ENCODE measurements around the gene ZNF37A.
"Not testable (repeated sequence)": the region's sequence is repeated elsewhere in the genome, so short reads cannot be mapped to it uniquely, and the experiment has no call there.

The ZNF37A gene

DNA sequence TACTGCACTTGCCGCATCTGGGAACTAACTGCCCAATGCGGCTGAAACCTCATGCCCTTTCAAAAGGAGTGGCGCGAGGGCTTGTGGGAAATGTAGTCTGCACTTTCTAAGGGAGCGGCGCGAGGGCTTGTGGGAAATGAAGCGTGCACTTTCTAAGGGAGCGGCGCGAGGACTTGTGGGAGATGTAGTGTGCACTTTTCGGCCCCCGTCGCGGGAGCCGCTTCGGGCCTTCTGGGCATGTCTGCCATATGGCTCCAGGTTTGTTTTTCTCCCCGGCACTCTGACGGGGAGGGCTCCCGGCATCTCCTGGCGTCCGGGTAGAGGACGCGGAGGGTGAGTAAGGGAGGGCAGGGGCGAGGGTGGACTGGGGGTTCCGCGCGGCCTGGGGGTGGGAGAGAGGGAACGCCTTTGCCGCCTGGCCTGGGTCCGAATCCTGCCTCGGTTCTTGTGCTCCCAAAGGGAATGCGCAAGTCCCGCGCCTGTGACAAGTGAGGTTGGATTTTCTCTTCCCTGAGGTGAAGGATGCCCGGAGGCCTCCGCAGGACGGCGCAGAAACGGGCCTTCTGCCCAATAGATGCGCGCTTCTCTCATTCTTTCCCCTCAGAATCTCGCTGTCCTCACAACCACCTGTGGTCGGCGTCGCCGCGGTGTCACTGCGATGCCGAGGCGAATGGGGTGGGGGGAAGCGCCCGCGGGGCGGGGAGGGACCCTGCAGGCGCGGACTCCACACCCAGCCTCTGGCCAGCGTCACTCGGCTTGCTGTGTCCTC, at the start of gene ZNF37A:
ZNF37A (plus strand) TSS at position 180 of the 769 bp plus-strand sequence. CDS start 2,281 bp downstream, outside the sequence.
- H3K9ac ChIP-seq (ENCODE audit: low read depth, low read length), result no peak within 1 kb of the TSS
- no peaks in the 10 kb centered on the region for H3K27me3 ChIP-seq (ENCODE audit: control insufficient read depth, insufficient read depth, low read length)
- H3K27ac ChIP-seq (ENCODE audit: low read depth, low read length), result no peak within 1 kb of the TSS

DNA sequence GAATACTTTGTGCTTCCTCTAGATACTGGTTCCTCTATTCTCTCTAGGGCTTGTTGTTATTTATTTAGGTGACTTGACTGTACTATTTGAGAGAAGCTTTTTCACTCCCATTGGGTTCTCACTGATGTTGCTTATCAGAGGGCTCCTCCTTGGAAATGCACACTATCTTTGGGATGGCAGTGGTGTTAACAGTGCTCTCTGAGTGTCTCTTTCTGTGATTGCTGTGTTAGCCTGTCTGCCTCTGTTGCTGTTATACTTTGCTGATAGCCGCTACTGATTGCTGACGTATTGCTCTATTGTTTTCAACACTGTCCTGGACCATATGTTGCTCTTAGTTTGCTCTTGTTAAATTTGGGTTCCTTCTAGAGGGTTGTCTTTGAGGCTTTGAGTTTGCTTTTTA, 49.0 kb upstream of the ZNF37A start:
- H3K4me3 ChIP-seq (ENCODE audit: low read depth, low read length), result no peak overlapping the region
- peaks cover 48% of the 10 kb centered on the region for H3K9me3 ChIP-seq (ENCODE audit: control insufficient read depth, insufficient read depth, low read length)
- H3K4me1 ChIP-seq (ENCODE audit: control insufficient read depth, insufficient read depth, low read length), result no peaks in the 10 kb centered on the region
- H3K36me3 ChIP-seq (ENCODE audit: control insufficient read depth, insufficient read depth, low read length), result peaks cover 18% of the 10 kb centered on the region
- H3K27ac ChIP-seq (ENCODE audit: low read depth, low read length), result no peak overlapping the region
- no peaks in the 10 kb centered on the region for H3K27me3 ChIP-seq (ENCODE audit: control insufficient read depth, insufficient read depth, low read length)
- no peak overlapping the region for H3K9ac ChIP-seq (ENCODE audit: low read depth, low read length)

More for the DNA sequence above, at the start of gene ZNF37A:
- H3K4me1 ChIP-seq (ENCODE audit: control insufficient read depth, insufficient read depth, low read length), result no peaks in the 10 kb centered on the region
- peaks cover 65% of the 10 kb centered on the region for H3K9me3 ChIP-seq (ENCODE audit: control insufficient read depth, insufficient read depth, low read length)
- H3K4me3 ChIP-seq (ENCODE audit: low read depth, low read length), result peak within 1 kb of the TSS; percentile 61
- no peaks in the 10 kb centered on the region for H3K36me3 ChIP-seq (ENCODE audit: control insufficient read depth, insufficient read depth, low read length)

DNA sequence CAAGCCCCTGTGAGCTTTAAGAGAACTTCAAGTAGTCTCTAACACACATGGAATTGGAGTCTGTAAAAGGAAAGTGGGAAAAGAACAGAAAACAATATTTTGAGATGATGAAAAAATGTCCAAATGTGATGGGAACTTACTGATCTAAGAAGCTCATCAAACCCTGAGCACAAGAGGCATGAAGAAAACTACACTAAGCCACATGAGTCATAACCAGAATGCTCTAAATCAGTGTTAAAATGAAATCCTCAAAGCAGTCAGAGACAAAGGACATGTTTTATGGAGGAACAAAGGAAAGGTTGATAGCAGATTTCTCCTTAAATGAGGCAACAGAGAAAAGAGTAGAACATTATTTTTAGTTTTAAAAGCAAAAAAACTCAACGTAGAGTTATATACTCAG, 46.5 kb upstream of the ZNF37A start:
- peaks cover 66% of the 10 kb centered on the region for H3K9me3 ChIP-seq (ENCODE audit: control insufficient read depth, insufficient read depth, low read length)
- H3K36me3 ChIP-seq (ENCODE audit: control insufficient read depth, insufficient read depth, low read length), result peaks cover 17% of the 10 kb centered on the region
- H3K4me1 ChIP-seq (ENCODE audit: control insufficient read depth, insufficient read depth, low read length), result no peaks in the 10 kb centered on the region
- H3K9ac ChIP-seq (ENCODE audit: low read depth, low read length), result no peak overlapping the region
- no peaks in the 10 kb centered on the region for H3K27me3 ChIP-seq (ENCODE audit: control insufficient read depth, insufficient read depth, low read length)
- no peak overlapping the region for H3K27ac ChIP-seq (ENCODE audit: low read depth, low read length)
- H3K4me3 ChIP-seq (ENCODE audit: low read depth, low read length), result no peak overlapping the region

DNA sequence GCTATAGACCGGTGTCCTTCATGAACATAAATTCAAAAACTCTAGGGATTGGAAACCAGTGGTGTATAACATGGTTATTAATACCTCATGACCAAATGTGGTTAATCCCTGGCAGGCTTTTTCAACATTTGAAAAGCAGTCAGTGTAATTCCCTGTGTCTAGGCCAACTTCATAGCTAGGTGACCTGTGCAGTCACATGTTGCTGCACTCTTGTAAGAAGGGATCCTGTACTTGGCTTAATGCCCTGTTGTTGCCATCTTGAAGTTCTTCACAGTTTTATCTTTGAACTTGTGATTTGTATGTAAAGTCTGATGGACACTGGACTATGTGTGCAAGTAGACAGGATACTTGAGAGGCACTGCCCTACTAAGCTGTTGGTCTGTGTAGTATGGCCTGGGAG, 43.9 kb upstream of the ZNF37A start:
- Histone ChIP-seq H3K27me3 (ENCODE audit: control insufficient read depth, insufficient read depth, low read length) (no peaks in the 10 kb centered on the region), H3K4me3 (ENCODE audit: low read depth, low read length) (no peak overlapping the region), H3K27ac (ENCODE audit: low read depth, low read length) (no peak overlapping the region), H3K9me3 (ENCODE audit: control insufficient read depth, insufficient read depth, low read length) (peaks cover 78% of the 10 kb centered on the region), H3K36me3 (ENCODE audit: control insufficient read depth, insufficient read depth, low read length) (peaks cover 25% of the 10 kb centered on the region), H3K4me1 (ENCODE audit: control insufficient read depth, insufficient read depth, low read length) (no peaks in the 10 kb centered on the region), H3K9ac (ENCODE audit: low read depth, low read length) (no peak overlapping the region)

DNA sequence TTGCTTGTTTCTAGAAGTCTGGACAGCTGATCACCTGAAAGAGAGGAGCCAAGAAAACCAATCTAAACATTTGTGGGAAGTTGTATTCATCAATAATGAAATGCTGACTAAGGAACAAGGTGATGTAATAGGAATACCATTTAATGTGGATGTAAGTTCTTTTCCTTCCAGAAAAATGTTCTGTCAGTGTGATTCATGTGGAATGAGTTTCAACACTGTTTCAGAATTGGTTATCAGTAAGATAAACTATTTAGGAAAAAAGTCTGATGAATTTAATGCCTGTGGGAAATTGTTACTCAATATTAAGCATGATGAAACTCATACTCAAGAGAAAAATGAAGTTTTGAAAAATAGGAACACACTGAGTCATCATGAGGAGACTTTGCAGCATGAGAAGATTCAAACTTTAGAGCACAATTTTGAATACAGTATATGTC, 39.8 kb upstream of the ZNF37A start:
- Histone ChIP-seq H3K27me3 (ENCODE audit: control insufficient read depth, insufficient read depth, low read length) (no peaks in the 10 kb centered on the region), H3K27ac (ENCODE audit: low read depth, low read length) (no peak overlapping the region), H3K9me3 (ENCODE audit: control insufficient read depth, insufficient read depth, low read length) (peaks cover 91% of the 10 kb centered on the region), H3K36me3 (ENCODE audit: control insufficient read depth, insufficient read depth, low read length) (peaks cover 44% of the 10 kb centered on the region), H3K9ac (ENCODE audit: low read depth, low read length) (no peak overlapping the region), H3K4me1 (ENCODE audit: control insufficient read depth, insufficient read depth, low read length) (no peaks in the 10 kb centered on the region), H3K4me3 (ENCODE audit: low read depth, low read length) (no peak overlapping the region; the same call in 1 of the 2 replicates)

DNA sequence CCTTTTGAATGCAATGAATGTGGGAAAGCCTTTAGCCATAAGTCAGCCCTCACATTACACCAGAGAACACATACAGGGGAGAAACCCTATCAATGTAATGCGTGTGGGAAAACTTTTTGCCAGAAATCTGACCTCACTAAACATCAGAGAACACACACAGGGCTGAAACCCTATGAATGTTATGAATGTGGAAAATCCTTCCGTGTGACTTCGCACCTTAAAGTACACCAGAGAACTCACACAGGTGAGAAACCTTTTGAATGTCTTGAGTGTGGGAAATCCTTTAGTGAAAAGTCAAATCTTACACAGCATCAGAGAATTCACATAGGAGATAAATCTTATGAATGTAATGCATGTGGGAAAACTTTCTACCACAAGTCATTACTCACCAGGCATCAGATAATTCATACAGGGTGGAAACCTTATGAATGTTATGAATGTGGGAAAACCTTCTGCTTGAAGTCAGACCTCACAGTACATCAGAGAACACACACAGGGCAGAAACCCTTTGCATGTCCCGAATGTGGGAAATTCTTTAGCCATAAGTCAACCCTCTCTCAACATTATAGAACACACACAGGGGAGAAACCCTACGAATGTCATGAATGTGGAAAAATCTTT, 38.8 kb upstream of the ZNF37A start:
- peaks cover 44% of the 10 kb centered on the region for H3K36me3 ChIP-seq (ENCODE audit: control insufficient read depth, insufficient read depth, low read length)
- not testable (repeated sequence) for H3K27me3 ChIP-seq (ENCODE audit: control insufficient read depth, insufficient read depth, low read length); H3K9ac ChIP-seq (ENCODE audit: low read depth, low read length); H3K4me3 ChIP-seq (ENCODE audit: low read depth, low read length); H3K27ac ChIP-seq (ENCODE audit: low read depth, low read length); H3K4me1 ChIP-seq (ENCODE audit: control insufficient read depth, insufficient read depth, low read length)
- H3K9me3 ChIP-seq (ENCODE audit: control insufficient read depth, insufficient read depth, low read length), result peaks cover 89% of the 10 kb centered on the region

DNA sequence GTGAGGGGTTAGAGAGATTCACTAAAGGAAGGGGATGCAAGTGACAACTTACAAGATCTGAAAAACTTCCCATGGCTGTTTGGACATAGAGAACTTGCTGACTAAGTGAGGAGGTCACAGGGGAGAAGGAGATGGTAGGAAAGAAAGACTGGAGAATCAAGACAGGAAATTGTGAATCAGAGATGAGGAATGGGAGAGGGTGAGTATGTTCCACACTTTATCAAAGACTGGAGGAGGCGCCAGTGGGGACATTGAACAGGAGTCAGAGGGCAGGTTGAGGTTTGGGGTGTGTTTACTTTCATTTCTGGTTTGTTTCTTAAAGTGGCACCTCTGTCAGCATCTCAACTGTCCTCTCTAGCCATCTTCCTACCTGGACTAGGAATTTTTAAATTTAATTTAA, 24.5 kb upstream of the ZNF37A start:
- not testable (repeated sequence) for H3K27ac ChIP-seq (ENCODE audit: low read depth, low read length); H3K4me1 ChIP-seq (ENCODE audit: control insufficient read depth, insufficient read depth, low read length); H3K9ac ChIP-seq (ENCODE audit: low read depth, low read length); H3K36me3 ChIP-seq (ENCODE audit: control insufficient read depth, insufficient read depth, low read length); H3K4me3 ChIP-seq (ENCODE audit: low read depth, low read length); H3K27me3 ChIP-seq (ENCODE audit: control insufficient read depth, insufficient read depth, low read length)
- H3K9me3 ChIP-seq (ENCODE audit: control insufficient read depth, insufficient read depth, low read length), result peaks cover 82% of the 10 kb centered on the region

DNA sequence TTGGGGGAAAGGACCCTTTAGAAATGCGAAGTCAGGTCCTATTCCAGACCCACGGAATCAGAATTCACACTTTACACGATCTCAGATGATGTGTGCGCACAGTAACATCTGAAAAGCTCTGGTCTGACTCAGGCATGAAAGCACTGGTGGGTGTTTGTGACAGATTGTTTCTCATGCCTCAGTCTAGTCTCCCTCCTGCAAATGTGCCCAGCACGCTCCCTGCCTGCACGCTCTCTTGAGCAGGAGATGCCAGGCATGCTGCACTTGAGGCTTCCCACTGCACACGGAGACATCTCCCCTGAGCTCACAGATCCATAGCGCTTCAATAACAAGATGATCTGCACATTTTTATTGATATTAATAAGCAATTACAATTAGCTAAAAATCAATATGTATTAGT, 23.6 kb upstream of the ZNF37A start:
- Histone ChIP-seq H3K27me3 (ENCODE audit: control insufficient read depth, insufficient read depth, low read length) (no peaks in the 10 kb centered on the region), H3K4me1 (ENCODE audit: control insufficient read depth, insufficient read depth, low read length) (no peaks in the 10 kb centered on the region), H3K27ac (ENCODE audit: low read depth, low read length) (no peak overlapping the region), H3K4me3 (ENCODE audit: low read depth, low read length) (no peak overlapping the region; the same call in 1 of the 2 replicates), H3K36me3 (ENCODE audit: control insufficient read depth, insufficient read depth, low read length) (no peaks in the 10 kb centered on the region), H3K9me3 (ENCODE audit: control insufficient read depth, insufficient read depth, low read length) (peaks cover 83% of the 10 kb centered on the region), H3K9ac (ENCODE audit: low read depth, low read length) (no peak overlapping the region)

DNA sequence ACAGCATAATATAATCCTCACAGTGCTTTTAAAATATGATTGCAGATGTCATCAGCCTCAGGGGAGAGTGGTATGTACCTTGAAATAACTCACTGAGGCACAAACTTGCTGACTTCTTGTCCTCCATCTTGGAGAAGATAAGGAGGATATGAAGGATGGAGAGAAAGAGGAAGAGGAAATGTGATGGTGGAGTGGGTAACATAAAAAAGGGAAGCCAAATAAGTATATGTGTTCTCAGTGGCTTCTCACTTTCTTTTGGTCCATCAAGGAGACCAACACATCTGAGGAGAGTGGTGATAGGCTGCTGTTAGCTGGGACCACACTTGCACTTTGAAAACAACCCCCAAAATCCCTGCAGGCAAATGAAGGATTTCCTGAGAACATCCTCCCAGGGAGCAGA, 21.6 kb upstream of the ZNF37A start:
- H3K9ac ChIP-seq (ENCODE audit: low read depth, low read length), result no peak overlapping the region
- no peaks in the 10 kb centered on the region for H3K4me1 ChIP-seq (ENCODE audit: control insufficient read depth, insufficient read depth, low read length)
- H3K27ac ChIP-seq (ENCODE audit: low read depth, low read length), result no peak overlapping the region
- H3K9me3 ChIP-seq (ENCODE audit: control insufficient read depth, insufficient read depth, low read length), result peaks cover 85% of the 10 kb centered on the region
- H3K27me3 ChIP-seq (ENCODE audit: control insufficient read depth, insufficient read depth, low read length), result no peaks in the 10 kb centered on the region
- H3K36me3 ChIP-seq (ENCODE audit: control insufficient read depth, insufficient read depth, low read length), result no peaks in the 10 kb centered on the region
- H3K4me3 ChIP-seq (ENCODE audit: low read depth, low read length), result no peak overlapping the region

DNA sequence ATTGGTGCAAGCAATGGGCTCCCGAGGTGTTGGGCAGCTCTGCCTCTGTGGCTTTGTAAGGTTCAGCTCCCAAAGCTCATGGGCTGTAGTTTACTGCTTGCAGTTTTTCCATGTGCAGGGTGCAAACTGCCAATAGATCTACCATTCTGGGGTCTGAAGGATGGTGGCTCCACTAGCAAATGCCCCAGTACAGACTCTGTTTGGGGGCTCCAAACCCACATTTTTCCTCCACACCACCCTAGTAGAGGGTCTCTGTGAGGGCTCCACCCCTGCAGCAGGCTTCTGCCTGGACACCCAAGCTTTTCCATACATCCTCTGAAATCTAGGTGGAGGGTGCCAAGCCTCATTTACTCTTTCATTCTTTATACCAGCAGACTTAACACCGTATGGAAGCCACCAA, 17.4 kb upstream of the ZNF37A start:
- Histone ChIP-seq H3K4me3 (ENCODE audit: low read depth, low read length) (no peak overlapping the region), H3K9me3 (ENCODE audit: control insufficient read depth, insufficient read depth, low read length) (peaks cover 89% of the 10 kb centered on the region), H3K27me3 (ENCODE audit: control insufficient read depth, insufficient read depth, low read length) (no peaks in the 10 kb centered on the region), H3K36me3 (ENCODE audit: control insufficient read depth, insufficient read depth, low read length) (no peaks in the 10 kb centered on the region), H3K9ac (ENCODE audit: low read depth, low read length) (no peak overlapping the region), H3K27ac (ENCODE audit: low read depth, low read length) (no peak overlapping the region), H3K4me1 (ENCODE audit: control insufficient read depth, insufficient read depth, low read length) (no peaks in the 10 kb centered on the region)

DNA sequence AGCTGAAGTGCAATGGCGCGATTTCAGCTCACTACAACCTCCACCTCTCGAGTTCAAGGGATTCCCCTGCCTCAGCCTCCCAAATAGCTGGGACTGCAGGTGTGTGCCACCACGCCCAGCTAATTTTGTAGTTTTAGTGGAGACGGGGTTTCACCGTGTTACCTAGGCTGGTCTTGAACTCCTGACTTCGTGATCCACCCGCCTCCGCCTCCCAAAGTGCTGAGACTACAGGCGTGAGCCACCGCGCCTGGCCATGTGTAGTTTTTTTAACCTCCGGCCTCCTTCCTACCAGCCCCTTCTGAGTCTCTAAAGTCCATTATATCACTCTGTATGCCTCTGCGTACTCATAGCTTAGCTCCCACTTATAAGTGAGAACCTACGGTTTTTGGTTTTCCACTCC, 819 bp upstream of the ZNF37A start:
- H3K27me3 ChIP-seq (ENCODE audit: control insufficient read depth, insufficient read depth, low read length); H3K36me3 ChIP-seq (ENCODE audit: control insufficient read depth, insufficient read depth, low read length); H3K4me3 ChIP-seq (ENCODE audit: low read depth, low read length); H3K27ac ChIP-seq (ENCODE audit: low read depth, low read length); H3K9ac ChIP-seq (ENCODE audit: low read depth, low read length); H3K4me1 ChIP-seq (ENCODE audit: control insufficient read depth, insufficient read depth, low read length): not testable (repeated sequence)
- peaks cover 63% of the 10 kb centered on the region for H3K9me3 ChIP-seq (ENCODE audit: control insufficient read depth, insufficient read depth, low read length)
